Muscle of leg (tissue), 11 donors: ENCODE results near the gene HEXIM2. TPM values are rescaled to one million over a fixed set of nuclear protein-coding genes. Genes with fewer than 3 reads are reported as not detected.
A peak's percentile ranks its signal among the peaks of the same experiment; 100 is the strongest.

Experiments
- DNase-seq: peaks from one replicate; pipeline ENCODE4 v3.0.0; 2013
- H3K27ac ChIP-seq: one replicate; pipeline ENCODE4 v1.5.1; 2013; ENCODE audit warnings: mild to moderate bottlenecking, low read length, control low read depth
- H3K27me3 ChIP-seq: one replicate; pipeline ENCODE4 v1.6.1; 2013; ENCODE audit warnings: low read length; ENCODE audit not compliant: control insufficient read depth, insufficient read depth
- H3K36me3 ChIP-seq: one replicate; pipeline ENCODE4 v1.6.1; 2013; ENCODE audit warnings: low read length; ENCODE audit not compliant: control insufficient read depth, insufficient read depth
- H3K4me1 ChIP-seq: one replicate; pipeline ENCODE4 v1.6.1; 2013; ENCODE audit warnings: low read length; ENCODE audit not compliant: control insufficient read depth, insufficient read depth
- H3K4me3 ChIP-seq: one replicate; pipeline ENCODE4 v1.5.1; 2013; ENCODE audit warnings: low read length, control low read depth
- H3K9me3 ChIP-seq: replicated peaks from 2 replicates; pipeline ENCODE4 v1.6.1; 2013; ENCODE audit warnings: low read depth, low read length; ENCODE audit not compliant: control insufficient read depth
- WGBS: methylation state at CpG from one replicate; pipeline ENCODE4 v1.1.5; 2013; ENCODE audit warnings: missing lambda C conversion rate; ENCODE audit not compliant: insufficient coverage; 5-methylcytosine and 5-hydroxymethylcytosine counted together
- polyA plus RNA-seq, 8 donors: library from polyadenylated mRNA; unstranded; fragments of 120-200 nt; gene quantifications; one replicate each; pipeline versions ENCODE4 v1.2.1 to v1.2.3, GENCODE V29; 2013; ENCODE audit warnings: inconsistent platforms in 1 of 8, low replicate concordance in 1 of 8; ENCODE audit not compliant: insufficient read length in 8 of 8, insufficient read depth in 1 of 8
- total RNA-seq: library from RNA; stranded (reverse); fragments of 120-200 nt; gene quantifications from one replicate; pipeline ENCODE4 v1.2.4, GENCODE V29; 2013

Gene HEXIM2
- total and polyA plus RNA-seq, 9 donors = 6.2 to 9.1 (median 7.8) TPM

- WGBS = under 1% methylated on average over 27 of the region's 40 CpGs
- Histone ChIP-seq H3K27ac (peak within 1 kb of the TSS; percentile 57), H3K36me3 (peaks cover 2% of the 10 kb centered on the region), H3K4me3 (peak within 1 kb of the TSS; percentile 63), H3K4me1 (peaks cover 38% of the 10 kb centered on the region), H3K27me3 (no peaks in the 10 kb centered on the region), H3K9me3 (no peaks in the 10 kb centered on the region)
- peak; percentile 99 for DNase-seq
These were observed 26.3 kb upstream of the HEXIM2 start, which contains the start of gene ACBD4 for GRCh38 chr17:45135192-45135977. Gene ACBD4, plus strand, starts transcription at chr17:45135687. Its CDS starts 458 bp downstream, at chr17:45136145.

DNA sequence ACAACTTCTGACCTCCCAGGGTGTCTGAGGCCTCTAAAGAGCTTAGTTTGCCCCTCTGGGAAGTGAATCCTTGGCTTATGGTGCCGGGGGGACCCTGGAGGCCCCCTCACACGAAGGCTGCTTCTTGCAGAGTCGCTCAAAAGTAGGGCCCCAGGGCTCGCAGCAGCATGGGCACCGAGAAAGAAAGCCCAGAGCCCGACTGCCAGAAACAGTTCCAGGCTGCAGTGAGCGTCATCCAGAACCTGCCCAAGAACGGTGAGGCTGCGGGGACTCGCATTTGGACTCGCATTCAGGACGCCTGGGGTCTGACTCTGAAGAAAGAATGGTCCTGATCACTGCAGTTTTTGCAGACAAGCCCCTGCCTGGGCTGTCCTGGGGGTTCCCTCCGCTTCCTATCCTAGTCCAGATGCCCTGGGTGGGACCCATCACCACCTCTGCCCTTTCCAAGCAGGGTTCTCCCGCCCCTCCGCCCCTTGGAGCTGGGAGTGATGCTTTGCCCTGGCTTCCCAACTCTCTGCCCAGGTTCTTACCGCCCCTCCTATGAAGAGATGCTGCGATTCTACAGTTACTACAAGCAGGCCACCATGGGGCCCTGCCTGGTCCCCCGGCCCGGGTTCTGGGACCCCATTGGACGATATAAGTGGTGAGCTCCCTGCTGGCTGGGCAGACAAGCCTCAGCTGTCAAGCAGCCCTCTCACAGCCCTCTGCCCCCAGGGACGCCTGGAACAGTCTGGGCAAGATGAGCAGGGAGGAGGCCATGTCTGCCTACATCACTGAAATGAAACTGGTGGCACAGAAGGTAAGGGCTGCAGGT, 25.5 kb upstream of the HEXIM2 start:
- peaks cover 30% of the 10 kb centered on the region for H3K4me1 ChIP-seq
- whole genome bisulfite sequencing = 56% methylated on average over 16 of the region's 21 CpGs
- peaks cover 2% of the 10 kb centered on the region for H3K36me3 ChIP-seq
- H3K27me3 ChIP-seq = no peaks in the 10 kb centered on the region
- no peak for DNase-seq
- no peak overlapping the region for H3K27ac ChIP-seq
- H3K4me3 ChIP-seq = peak overlapping the region; percentile 63
- no peaks in the 10 kb centered on the region for H3K9me3 ChIP-seq

DNA sequence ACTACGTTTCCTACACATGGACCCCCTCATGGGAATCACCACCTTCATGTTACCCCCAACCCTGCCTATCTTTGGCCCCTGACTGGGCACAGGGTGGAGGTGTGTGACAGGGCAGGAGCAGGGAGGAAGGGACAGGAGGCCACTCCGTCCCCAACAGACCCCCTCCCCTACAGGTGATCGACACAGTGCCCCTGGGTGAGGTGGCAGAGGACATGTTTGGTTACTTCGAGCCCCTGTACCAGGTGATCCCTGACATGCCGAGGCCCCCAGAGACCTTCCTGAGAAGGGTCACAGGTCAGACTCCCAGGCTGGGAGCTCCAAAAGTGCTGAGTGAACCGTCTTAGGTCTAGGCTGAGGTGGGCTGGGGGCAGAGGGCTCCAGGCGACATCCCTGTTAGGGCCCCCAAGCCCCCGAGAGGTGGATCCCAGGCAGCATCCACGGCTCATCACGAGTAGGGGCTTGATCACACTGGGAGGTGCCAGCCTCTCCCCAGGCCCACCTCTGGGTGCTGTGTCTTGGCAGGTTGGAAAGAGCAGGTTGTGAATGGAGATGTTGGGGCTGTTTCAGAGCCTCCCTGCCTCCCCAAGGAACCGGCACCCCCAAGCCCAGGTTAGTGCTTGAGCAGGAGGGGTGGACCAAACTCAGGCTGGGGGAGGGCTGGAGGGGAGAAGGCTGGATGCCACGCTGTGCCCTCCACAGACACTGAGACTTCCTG, 24.7 kb upstream of the HEXIM2 start:
- H3K4me1 ChIP-seq = peaks cover 21% of the 10 kb centered on the region
- no peak for DNase-seq
- no peaks in the 10 kb centered on the region for H3K27me3 ChIP-seq
- 90% methylated on average over 3 of the region's 12 CpGs for WGBS
- H3K4me3 ChIP-seq = no peak overlapping the region
- H3K36me3 ChIP-seq = peaks cover 2% of the 10 kb centered on the region
- H3K27ac ChIP-seq = no peak overlapping the region
- H3K9me3 ChIP-seq = no peaks in the 10 kb centered on the region

DNA sequence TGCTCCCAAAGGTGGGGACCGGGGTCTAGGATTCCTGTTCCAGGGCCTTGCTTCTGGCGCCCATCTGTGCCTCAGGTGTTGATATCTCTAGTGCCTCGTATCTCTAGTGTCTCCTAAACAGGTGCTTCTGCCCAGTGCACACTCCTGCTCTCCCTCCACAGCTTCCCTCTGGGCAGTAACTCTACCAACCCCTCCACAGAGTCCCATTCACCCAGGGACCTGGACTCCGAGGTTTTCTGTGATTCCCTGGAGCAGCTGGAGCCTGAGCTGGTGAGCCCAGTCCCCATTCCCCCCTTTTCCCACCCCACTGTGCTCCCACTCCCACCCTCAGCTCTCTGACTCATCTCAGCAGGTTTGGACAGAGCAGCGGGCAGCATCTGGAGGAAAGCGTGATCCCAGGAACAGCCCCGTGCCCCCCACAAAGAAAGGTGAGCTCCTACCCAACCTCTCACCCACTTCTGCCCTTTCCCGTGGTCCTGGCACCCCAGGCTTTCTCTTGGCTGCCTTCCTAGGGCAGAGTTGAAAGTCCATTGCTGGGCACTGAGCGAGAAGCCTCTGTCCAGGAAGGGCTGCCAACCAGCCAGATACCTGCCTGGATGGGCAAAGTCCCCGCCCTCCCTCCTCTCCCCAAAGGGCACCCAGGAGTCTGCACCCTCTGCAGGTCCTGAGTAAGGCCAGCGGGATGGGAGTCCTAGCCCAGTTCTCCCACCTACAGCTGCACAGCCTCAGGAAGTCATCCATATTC, 23.9 kb upstream of the HEXIM2 start:
- H3K4me3 ChIP-seq = no peak overlapping the region
- peaks cover 2% of the 10 kb centered on the region for H3K36me3 ChIP-seq
- H3K27ac ChIP-seq = no peak overlapping the region
- no peak for DNase-seq
- WGBS = 76% methylated on average over 7 of the region's 11 CpGs
- H3K27me3 ChIP-seq = no peaks in the 10 kb centered on the region
- H3K4me1 ChIP-seq = peaks cover 21% of the 10 kb centered on the region
- no peaks in the 10 kb centered on the region for H3K9me3 ChIP-seq

DNA sequence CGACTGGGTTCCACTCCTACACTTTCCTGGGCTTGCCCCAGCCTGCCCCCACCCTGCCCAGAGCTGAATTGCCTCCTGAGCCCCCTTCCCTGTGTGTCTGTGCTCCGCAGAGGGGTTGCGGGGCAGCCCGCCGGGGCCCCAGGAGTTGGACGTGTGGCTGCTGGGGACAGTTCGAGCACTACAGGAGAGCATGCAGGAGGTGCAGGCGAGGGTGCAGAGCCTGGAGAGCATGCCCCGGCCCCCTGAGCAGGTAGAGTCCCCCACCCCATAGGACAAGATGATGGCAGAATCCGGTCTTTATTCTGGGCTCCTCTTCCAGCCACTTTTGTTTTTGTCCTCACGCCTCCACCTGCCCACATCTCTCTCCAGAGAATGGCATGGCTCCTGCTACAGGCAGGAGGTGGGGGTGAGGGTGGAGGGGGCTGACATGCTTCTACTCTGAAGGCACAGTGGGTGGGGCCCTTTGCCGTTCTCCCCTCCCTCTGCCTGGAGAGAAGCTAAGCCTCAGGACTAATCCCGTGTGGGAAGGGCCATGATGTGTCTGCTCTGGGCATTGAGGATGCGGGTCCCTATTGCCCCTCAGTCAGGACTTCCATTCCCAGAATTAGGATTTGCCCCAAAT, 22.7 kb upstream of the HEXIM2 start:
- WGBS = 71% methylated on average over 8 of the region's 14 CpGs
- no peak overlapping the region for H3K4me3 ChIP-seq
- DNase-seq = no peak
- no peak overlapping the region for H3K27ac ChIP-seq
- H3K36me3 ChIP-seq = peaks cover 2% of the 10 kb centered on the region
- H3K4me1 ChIP-seq = peaks cover 25% of the 10 kb centered on the region
- H3K9me3 ChIP-seq = no peaks in the 10 kb centered on the region
- no peaks in the 10 kb centered on the region for H3K27me3 ChIP-seq

GRCh38 chr17:45139533-45139920, 22.1 kb upstream of the HEXIM2 start:
- Histone ChIP-seq H3K27me3 (no peaks in the 10 kb centered on the region), H3K4me3 (no peak overlapping the region)

DNA sequence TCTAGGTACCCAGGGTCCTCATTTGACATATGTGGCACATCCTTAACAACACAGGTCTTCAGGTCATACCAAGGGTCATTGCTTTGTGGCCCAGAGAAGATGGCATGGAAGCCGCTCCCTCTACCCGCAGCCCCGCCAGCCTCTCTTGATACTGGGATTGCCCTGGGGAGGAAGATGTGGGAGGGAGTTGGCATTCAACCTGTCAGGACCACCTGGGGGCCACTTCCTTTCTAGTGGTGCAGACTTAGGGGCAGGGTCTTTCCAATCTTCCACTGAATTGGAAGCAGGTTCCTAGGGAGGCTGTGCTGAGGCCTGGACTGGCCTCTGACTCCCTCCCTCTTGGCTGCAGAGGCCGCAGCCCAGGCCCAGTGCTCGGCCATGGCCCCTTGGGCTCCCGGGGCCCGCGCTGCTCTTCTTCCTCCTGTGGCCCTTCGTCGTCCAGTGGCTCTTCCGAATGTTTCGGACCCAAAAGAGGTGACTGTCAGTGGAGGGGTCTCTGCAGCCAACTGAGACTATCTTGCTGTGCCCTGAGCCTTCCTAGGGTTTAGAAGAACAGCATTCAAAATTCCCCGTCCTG, 18.5 kb upstream of the HEXIM2 start:
- no peaks in the 10 kb centered on the region for H3K9me3 ChIP-seq
- no peak overlapping the region for H3K4me3 ChIP-seq
- peaks cover 38% of the 10 kb centered on the region for H3K4me1 ChIP-seq
- H3K36me3 ChIP-seq = no peaks in the 10 kb centered on the region
- peak overlapping the region; percentile 90 for H3K27ac ChIP-seq
- no peaks in the 10 kb centered on the region for H3K27me3 ChIP-seq
- WGBS = 58% methylated on average over 12 of the region's 13 CpGs
- DNase-seq = no peak

More at GRCh38 chr17:45139533-45139920, 22.1 kb upstream of the HEXIM2 start:
- H3K4me1 ChIP-seq = peaks cover 29% of the 10 kb centered on the region
- no peak for DNase-seq
- H3K36me3 ChIP-seq = peaks cover 2% of the 10 kb centered on the region
- no peak overlapping the region for H3K27ac ChIP-seq
- no CpG with 5 or more reads among the region's 4 CpGs for WGBS
- H3K9me3 ChIP-seq = no peaks in the 10 kb centered on the region

- no peaks in the 10 kb centered on the region for H3K9me3 ChIP-seq
- H3K27me3 ChIP-seq = no peaks in the 10 kb centered on the region
- H3K4me3 ChIP-seq = peak overlapping the region; percentile 45
- peak; percentile 95 for DNase-seq
- 6% methylated on average over 2 of the region's 21 CpGs for WGBS
- no peaks in the 10 kb centered on the region for H3K36me3 ChIP-seq
- peaks cover 38% of the 10 kb centered on the region for H3K4me1 ChIP-seq
- H3K27ac ChIP-seq = peak overlapping the region; percentile 90
These were observed 17.9 kb upstream of the HEXIM2 start for GRCh38 chr17:45143767-45144198.
